NB4 (cell line): ENCODE measurements around the gene PCDHB10.
A peak's percentile ranks its signal among the peaks of the same experiment; 100 is the strongest.
"Not testable (repeated sequence)": the region's sequence is repeated elsewhere in the genome, so short reads cannot be mapped to it uniquely, and the experiment has no call there.

ENCODE experiments used
- DNase-seq: peaks from one replicate; pipeline ENCODE4 v3.0.0; 2010; ENCODE audit warnings: low read depth
- H3K4me3 ChIP-seq: one replicate; pipeline ENCODE4 v1.5.1; 2011; ENCODE audit warnings: mild to moderate bottlenecking, low read depth, low read length, moderate library complexity
- MYC ChIP-seq: IDR thresholded peaks from 2 replicates; pipeline ENCODE4 v1.6.1; 2011; ENCODE audit warnings: low read depth, low read length
- POLR2A ChIP-seq: IDR thresholded peaks from 2 replicates; pipeline ENCODE4 v1.6.1; 2011; ENCODE audit warnings: mild to moderate bottlenecking; ENCODE audit not compliant: insufficient read length; ENCODE audit errors: extremely low read depth
- TF ChIP-seq, protein P1 (sequence below): IDR thresholded peaks from one replicate; pipeline ENCODE4 v1.5.1; 2012; ENCODE audit warnings: low read depth, low read length
- TF ChIP-seq, protein P2 (sequence below): IDR thresholded peaks from 2 replicates; pipeline ENCODE4 v1.6.1; 2011; ENCODE audit warnings: low read depth, low read length

Gene PCDHB10

DNA sequence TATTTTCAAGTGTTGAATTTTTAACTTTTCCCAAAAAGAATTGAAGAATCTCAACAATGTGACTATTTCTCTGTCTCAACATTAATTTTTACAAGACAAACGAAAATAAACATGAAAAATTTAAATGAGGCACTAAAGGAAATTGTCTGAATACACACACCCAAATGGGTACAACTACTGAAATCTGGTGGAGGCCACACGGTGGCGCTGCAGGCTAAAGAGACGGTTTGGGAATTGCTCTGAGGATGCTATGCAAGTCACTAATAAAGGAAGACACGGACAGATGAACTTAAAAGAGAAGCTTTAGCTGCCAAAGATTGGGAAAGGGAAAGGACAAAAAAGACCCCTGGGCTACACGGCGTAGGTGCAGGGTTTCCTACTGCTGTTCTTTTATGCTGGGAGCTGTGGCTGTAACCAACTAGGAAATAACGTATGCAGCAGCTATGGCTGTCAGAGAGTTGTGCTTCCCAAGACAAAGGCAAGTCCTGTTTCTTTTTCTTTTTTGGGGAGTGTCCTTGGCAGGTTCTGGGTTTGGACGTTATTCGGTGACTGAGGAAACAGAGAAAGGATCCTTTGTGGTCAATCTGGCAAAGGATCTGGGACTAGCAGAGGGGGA lies at the start of gene PCDHB10:
PCDHB10 (plus strand) TSS at position 244 of the 616 bp plus-strand sequence; CDS start at position 444, 200 bp downstream.
- H3K4me3 ChIP-seq = no peak within 1 kb of the TSS
- TF ChIP-seq, protein P1, sequence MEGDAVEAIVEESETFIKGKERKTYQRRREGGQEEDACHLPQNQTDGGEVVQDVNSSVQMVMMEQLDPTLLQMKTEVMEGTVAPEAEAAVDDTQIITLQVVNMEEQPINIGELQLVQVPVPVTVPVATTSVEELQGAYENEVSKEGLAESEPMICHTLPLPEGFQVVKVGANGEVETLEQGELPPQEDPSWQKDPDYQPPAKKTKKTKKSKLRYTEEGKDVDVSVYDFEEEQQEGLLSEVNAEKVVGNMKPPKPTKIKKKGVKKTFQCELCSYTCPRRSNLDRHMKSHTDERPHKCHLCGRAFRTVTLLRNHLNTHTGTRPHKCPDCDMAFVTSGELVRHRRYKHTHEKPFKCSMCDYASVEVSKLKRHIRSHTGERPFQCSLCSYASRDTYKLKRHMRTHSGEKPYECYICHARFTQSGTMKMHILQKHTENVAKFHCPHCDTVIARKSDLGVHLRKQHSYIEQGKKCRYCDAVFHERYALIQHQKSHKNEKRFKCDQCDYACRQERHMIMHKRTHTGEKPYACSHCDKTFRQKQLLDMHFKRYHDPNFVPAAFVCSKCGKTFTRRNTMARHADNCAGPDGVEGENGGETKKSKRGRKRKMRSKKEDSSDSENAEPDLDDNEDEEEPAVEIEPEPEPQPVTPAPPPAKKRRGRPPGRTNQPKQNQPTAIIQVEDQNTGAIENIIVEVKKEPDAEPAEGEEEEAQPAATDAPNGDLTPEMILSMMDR = peak; percentile 78
- TF ChIP-seq MYC (no peak), POLR2A (no peak)
- TF ChIP-seq, protein P2, sequence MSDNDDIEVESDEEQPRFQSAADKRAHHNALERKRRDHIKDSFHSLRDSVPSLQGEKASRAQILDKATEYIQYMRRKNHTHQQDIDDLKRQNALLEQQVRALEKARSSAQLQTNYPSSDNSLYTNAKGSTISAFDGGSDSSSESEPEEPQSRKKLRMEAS = no peak
- peak; percentile 61 for DNase-seq

DNA sequence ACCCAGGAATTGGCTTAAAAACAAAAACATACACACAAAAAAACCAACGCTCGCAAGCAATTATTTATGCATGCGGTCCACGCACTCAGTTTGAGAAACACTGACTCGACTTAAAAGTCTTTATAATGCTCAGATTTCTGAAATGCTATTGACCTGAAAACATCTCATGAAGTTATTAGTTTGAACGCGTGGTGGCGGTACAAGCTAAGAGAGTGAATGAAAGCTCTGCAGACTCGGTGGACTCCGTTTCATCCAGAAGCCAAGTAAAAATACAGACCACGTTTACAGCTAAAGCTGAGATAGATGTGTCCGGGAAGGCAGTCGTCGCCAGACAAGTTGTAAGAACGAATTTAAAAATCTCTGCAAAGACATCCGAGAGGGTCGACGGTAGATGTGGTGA lies 42.3 kb upstream of the PCDHB10 start, which contains the start of gene PCDHB6:
PCDHB6 (plus strand) TSS at position 246 of the 400 bp plus-strand sequence. CDS start 201 bp downstream, outside the sequence.
- H3K4me3 ChIP-seq = no peak within 1 kb of the TSS
- DNase-seq = peak; percentile 26
- TF ChIP-seq MYC = no peak
- TF ChIP-seq, protein P2 = no peak
- TF ChIP-seq, protein P1 = peak; percentile 21

DNA sequence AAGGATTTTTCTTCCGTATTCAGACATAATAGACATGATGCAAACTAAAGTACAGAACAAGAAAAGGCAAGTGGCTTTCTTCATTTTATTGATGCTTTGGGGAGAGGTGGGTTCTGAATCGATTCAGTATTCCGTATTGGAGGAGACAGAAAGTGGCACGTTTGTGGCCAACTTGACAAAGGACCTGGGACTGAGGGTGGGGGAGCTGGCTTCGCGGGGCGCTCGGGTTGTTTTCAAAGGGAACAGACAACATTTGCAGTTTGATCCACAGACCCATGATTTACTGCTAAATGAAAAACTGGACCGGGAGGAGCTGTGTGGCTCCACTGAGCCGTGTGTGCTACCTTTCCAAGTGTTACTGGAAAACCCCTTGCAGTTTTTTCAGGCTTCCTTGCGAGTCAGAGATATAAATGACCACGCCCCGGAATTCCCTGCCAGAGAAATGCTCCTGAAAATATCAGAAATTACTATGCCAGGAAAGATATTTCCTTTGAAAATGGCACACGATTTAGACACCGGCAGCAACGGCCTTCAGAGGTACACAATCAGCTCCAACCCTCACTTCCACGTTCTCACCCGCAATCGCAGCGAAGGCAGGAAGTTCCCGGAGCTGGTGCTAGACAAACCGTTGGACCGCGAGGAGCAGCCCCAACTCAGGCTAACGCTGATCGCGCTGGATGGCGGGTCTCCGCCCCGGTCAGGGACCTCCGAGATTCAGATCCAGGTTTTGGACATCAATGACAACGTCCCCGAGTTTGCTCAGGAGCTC lies 41.7 kb upstream of the PCDHB10 start:
- no peak overlapping the region for H3K4me3 ChIP-seq
- no peak for DNase-seq
- TF ChIP-seq, protein P1 = no peak
- TF ChIP-seq POLR2A (no peak), MYC (no peak)
- TF ChIP-seq, protein P2 = no peak

DNA sequence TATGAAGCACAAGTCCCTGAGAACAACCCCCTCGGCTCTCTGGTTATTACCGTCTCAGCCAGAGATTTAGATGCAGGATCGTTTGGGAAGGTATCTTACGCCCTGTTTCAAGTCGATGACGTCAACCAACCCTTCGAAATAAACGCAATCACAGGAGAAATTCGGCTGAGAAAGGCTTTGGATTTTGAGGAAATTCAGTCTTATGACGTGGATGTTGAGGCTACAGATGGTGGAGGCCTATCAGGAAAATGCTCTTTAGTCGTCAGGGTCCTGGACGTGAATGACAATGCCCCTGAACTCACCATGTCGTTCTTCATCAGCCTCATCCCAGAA lies 41.2 kb upstream of the PCDHB10 start:
- DNase-seq = no peak
- TF ChIP-seq, protein P1 = no peak
- TF ChIP-seq, protein P2 = no peak
- no peak for TF ChIP-seq MYC
- no peak for TF ChIP-seq POLR2A
- no peak overlapping the region for H3K4me3 ChIP-seq

DNA sequence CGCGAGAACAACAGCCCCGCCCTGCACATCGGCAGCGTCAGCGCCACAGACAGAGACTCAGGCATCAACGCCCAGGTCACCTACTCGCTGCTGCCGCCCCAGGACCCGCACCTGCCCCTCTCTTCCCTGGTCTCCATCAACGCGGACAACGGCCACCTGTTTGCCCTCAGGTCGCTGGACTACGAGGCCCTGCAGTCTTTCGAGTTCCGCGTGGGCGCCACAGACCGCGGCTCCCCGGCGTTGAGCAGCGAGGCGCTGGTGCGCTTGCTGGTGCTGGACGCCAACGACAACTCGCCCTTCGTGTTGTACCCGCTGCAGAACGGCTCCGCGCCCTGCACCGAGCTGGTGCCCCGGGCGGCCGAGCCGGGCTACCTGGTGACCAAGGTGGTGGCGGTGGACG lies 40.5 kb upstream of the PCDHB10 start:
- not testable (repeated sequence) for DNase-seq, H3K4me3 ChIP-seq

DNA sequence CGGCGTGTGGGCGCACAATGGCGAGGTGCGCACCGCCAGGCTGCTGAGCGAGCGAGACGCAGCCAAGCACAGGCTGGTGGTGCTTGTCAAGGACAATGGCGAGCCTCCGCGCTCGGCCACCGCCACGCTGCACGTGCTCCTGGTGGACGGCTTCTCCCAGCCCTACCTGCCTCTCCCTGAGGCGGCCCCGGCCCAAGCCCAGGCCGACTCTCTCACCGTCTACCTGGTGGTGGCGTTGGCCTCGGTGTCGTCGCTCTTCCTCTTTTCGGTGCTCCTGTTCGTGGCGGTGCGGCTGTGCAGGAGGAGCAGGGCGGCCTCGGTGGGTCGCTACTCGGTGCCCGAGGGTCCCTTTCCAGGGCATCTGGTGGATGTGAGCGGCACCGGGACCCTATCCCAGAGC lies 40.1 kb upstream of the PCDHB10 start:
- not testable (repeated sequence) for DNase-seq, H3K4me3 ChIP-seq

DNA sequence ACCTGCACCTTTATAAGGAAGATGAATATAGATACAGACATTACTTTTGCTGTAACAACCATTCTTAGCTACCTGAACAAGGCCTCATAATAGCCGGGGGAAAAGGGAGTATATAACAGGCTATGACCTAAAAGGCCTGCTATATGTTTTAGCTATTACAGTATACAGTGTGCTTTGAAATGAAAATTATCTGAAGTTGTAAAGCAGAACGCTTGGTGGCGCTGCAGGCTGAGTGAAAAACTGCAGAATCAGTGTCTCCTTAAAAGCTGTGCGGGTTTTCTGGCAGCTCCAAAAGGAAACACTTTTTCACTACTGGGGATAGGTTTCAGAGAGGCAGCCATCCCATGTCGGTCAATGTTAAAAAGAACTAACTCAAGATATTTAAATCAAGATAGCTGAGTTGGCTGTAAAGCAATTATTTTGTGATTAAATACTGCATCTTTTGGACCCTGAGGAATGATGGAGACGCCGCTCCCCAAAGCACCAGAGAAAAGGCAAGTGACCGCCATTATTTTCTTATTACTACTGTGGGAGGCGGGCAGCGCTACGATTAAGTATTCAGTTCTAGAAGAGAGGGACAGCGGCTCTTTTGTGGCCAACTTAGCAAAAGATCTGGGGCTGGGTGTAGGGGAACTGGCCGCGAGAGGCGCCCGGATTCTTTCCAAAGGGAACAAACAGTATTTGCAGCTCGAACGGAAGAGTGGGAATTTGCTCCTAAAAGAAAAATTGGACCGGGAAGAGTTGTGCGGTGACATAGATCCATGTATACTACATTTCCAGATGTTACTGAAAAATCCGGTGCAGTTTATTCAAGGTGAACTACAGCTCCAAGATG lies 36.4 kb upstream of the PCDHB10 start:
- DNase-seq = peak; percentile 23
- H3K4me3 ChIP-seq = no peak overlapping the region
- TF ChIP-seq, protein P1 = peak; percentile 43
- TF ChIP-seq MYC = no peak

DNA sequence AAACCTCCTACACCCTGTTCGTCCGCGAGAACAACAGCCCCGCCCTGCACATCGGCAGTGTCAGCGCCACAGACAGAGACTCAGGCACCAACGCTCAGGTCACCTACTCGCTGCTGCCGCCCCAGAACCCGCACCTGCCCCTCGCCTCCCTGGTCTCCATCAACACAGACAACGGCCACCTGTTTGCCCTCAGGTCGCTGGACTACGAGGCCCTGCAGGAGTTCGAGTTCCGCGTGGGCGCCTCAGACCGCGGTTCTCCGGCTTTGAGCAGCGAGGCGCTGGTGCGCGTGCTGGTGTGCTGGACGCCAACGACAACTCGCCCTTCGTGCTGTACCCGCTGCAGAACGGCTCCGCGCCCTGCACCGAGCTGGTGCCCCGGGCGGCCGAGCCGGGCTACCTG lies 34.8 kb upstream of the PCDHB10 start:
- not testable (repeated sequence) for H3K4me3 ChIP-seq, DNase-seq

DNA sequence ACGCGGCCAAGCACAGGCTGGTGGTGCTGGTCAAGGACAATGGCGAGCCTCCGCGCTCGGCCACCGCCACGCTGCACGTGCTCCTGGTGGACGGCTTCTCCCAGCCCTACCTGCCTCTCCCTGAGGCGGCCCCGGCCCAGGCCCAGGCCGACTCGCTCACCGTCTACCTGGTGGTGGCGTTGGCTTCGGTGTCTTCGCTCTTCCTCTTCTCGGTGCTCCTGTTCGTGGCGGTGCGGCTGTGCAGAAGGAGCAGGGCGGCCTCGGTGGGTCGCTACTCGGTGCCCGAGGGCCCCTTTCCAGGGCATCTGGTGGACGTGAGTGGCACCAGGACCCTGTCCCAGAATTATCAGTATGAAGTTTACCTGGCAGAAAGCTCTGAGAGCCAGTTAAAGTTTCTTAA lies 34.3 kb upstream of the PCDHB10 start:
- H3K4me3 ChIP-seq, DNase-seq: not testable (repeated sequence)
